ENCODE results near the gene DBNDD2.

The DBNDD2 gene

GRCh38 chr20:45419188-45420091 lies 11.4 kb downstream of the DBNDD2 start:
- no peak for DNase-seq

GRCh38 chr20:45420125-45420524 lies 12.0 kb downstream of the DBNDD2 start:
- DNase-seq: no peak

- no peak for DNase-seq
Measured at GRCh38 chr20:45423700-45424099, 15.6 kb downstream of the DBNDD2 start.

- DNase-seq: no peak
Measured at GRCh38 chr20:45425561-45425960, 17.5 kb downstream of the DBNDD2 start.

- no peak for DNase-seq
Measured at GRCh38 chr20:45426320-45427016, 18.4 kb downstream of the DBNDD2 start.

GRCh38 chr20:45427236-45428149 lies 19.4 kb downstream of the DBNDD2 start:
- DNase-seq: no peak

GRCh38 chr20:45429618-45430017 lies 21.5 kb downstream of the DBNDD2 start:
- DNase-seq: no peak

- DNase-seq: no peak
Measured at GRCh38 chr20:45432294-45432693, 24.2 kb downstream of the DBNDD2 start.

- DNase-seq: no peak
Measured at GRCh38 chr20:45433316-45433715, 25.2 kb downstream of the DBNDD2 start.

GRCh38 chr20:45433976-45434375 lies 25.9 kb downstream of the DBNDD2 start:
- DNase-seq: no peak

GRCh38 chr20:45436732-45437485 lies 28.8 kb downstream of the DBNDD2 start:
- peak; percentile 68 for DNase-seq

- no peak for DNase-seq
Measured at GRCh38 chr20:45440424-45440823, 32.3 kb downstream of the DBNDD2 start.

- DNase-seq: no peak
Measured at GRCh38 chr20:45440891-45441685, 33.0 kb downstream of the DBNDD2 start.

- no peak for DNase-seq
Measured at GRCh38 chr20:45441746-45442145, 33.7 kb downstream of the DBNDD2 start.

GRCh38 chr20:45444050-45444449 lies 36.0 kb downstream of the DBNDD2 start:
- no peak for DNase-seq

GRCh38 chr20:45445805-45446562 lies 37.9 kb downstream of the DBNDD2 start:
- no peak for DNase-seq

GRCh38 chr20:45448270-45448669 lies 40.2 kb downstream of the DBNDD2 start:
- DNase-seq: no peak

GRCh38 chr20:45449528-45449927 lies 41.4 kb downstream of the DBNDD2 start:
- DNase-seq: no peak

- no peak for DNase-seq
Measured at GRCh38 chr20:45450097-45450818, 42.2 kb downstream of the DBNDD2 start.

GRCh38 chr20:45452238-45452637 lies 44.1 kb downstream of the DBNDD2 start:
- no peak for DNase-seq

Data from NCI-H2107 (cell line).